Stomach (tissue), 9 donors: ENCODE data around the gene SEPTIN5. TPM values are rescaled to one million over a fixed set of nuclear protein-coding genes. Genes with fewer than 3 reads are reported as not detected.

Experiments
- DNase-seq, 2 donors: peaks; one replicate each; pipeline versions ENCODE4 v3.0.0 to v3.0.0-alpha.2; 2013 to 2019
- H3K27ac ChIP-seq, 5 donors: fragments of 200-600 bp in 4 of 5; sonication (generic) in 4 of 5; one replicate each; pipeline ENCODE4 v1.5.1; 2013 to 2019; ENCODE audit warnings: mild to moderate bottlenecking in 1 of 5, moderate library complexity in 1 of 5
- H3K27me3 ChIP-seq, 3 donors: fragments of 200-600 bp; sonication (generic); one replicate each; pipeline ENCODE4 v1.5.1; 2017 to 2019; ENCODE audit warnings: mixed run types in 1 of 3
- H3K36me3 ChIP-seq, 4 donors: fragments of 200-600 bp; sonication (generic); 1 replicate in 3 of 4; 2 replicates in 1 of 4; pipeline ENCODE4 v1.5.1; 2016 to 2019
- H3K4me1 ChIP-seq, 4 donors: fragments of 200-600 bp; sonication (generic); one replicate each; pipeline ENCODE4 v1.5.1; 2016 to 2019
- H3K4me3 ChIP-seq, 4 donors: fragments of 200-600 bp; sonication (generic) in 3 of 4; one replicate each; pipeline ENCODE4 v1.5.1; 2016 to 2019; ENCODE audit warnings: mild to moderate bottlenecking in 1 of 4
- H3K9me3 ChIP-seq, 4 donors: fragments of 200-600 bp; sonication (generic); one replicate each; pipeline ENCODE4 v1.5.1; 2016 to 2019
- CTCF ChIP-seq, 7 experiments: fragments of 450-650 bp in 4 of 7; fragments of 200-600 bp in 3 of 7; sonication (generic) in 3 of 7; IDR thresholded peaks; one replicate each; pipeline ENCODE4 v1.5.1; 2016 to 2019; ENCODE audit warnings: antibody characterized with exemption in 7 of 7, control low read depth in 2 of 7, mild to moderate bottlenecking in 1 of 7
- EP300 ChIP-seq: sonication (generic); formaldehyde crosslinking; IDR thresholded peaks from one replicate; pipeline ENCODE4 v1.6.1; 2017; ENCODE audit warnings: antibody characterized with exemption
- POLR2A ChIP-seq, 4 donors: fragments of 450-650 bp; IDR thresholded peaks; one replicate each; pipeline ENCODE4 v1.6.1; 2016; ENCODE audit warnings: antibody characterized with exemption in 4 of 4, control low read depth in 2 of 4, mild to moderate bottlenecking in 1 of 4, moderate library complexity in 1 of 4
- POLR2AphosphoS5 ChIP-seq, 3 donors: sonication (generic); formaldehyde crosslinking; IDR thresholded peaks; one replicate each; pipeline ENCODE4 v1.6.1; 2016; ENCODE audit warnings: antibody characterized with exemption in 3 of 3
- WGBS, 5 donors: extraction: QIAGEN DNeasy Blood & Tissue Kit in 3 of 5; methylation state at CpG; one replicate each; pipeline versions ENCODE4 v1.1.5 to v1.1.7; 2013 to 2018; 5-methylcytosine and 5-hydroxymethylcytosine counted together
- intact Hi-C: fragments of 100-400 bp; cut with DNase I; formaldehyde crosslinking; loops from one replicate; pipeline ENCODE4 v1.15.1; 2023; ENCODE audit warnings: low total_unique reads
- polyA plus RNA-seq, 3 donors: library from polyadenylated mRNA; stranded (reverse); fragments of 200-250 nt; gene quantifications; one replicate each; pipeline ENCODE4 v1.2.3, GENCODE V29; 2013
- total RNA-seq, 5 donors: library from RNA; depleted of rRNA; stranded (reverse); fragments of >200 nt; gene quantifications; one replicate each; pipeline versions ENCODE4 v1.1.0 to v1.2.3, GENCODE V29; 2014 to 2016
- donor health status: healthy with polysubstance abuse.
- donor health status: Bipolar disorder and iron deficiency.
- donor health status: healthy.

Gene SEPTIN5
- total and polyA plus RNA-seq, 8 donors, result 1.2 to 38.8 (median 12.5) TPM

- intact Hi-C loops, result no loop called here
- Histone ChIP-seq H3K4me1 (no peaks in the 10 kb centered on the region), H3K27me3 (peaks cover 0 to 35% (median 0%) of the 10 kb centered on the region in 3 donors), H3K9me3 (no peaks in the 10 kb centered on the region), H3K36me3 (no peaks in the 10 kb centered on the region), H3K27ac (no peak overlapping the region), H3K4me3 (no peak overlapping the region)
- no peak for DNase-seq
- TF ChIP-seq EP300 (no peak), POLR2AphosphoS5 (IDR thresholded peaks at IDR 0.05) (no peak), POLR2A (IDR thresholded peaks at IDR 0.05) (no peak), CTCF (IDR thresholded peaks at IDR 0.05) (no peak)
- WGBS, 5 donors, result 86 to 93% (median 92%) methylated on average over 5 to 7 of the region's 7 CpGs
These were observed 26.8 kb downstream of the SEPTIN5 start for GRCh38 chr22:19741053-19741452.

GRCh38 chr22:19742160-19743066, 28.1 kb downstream of the SEPTIN5 start:
- Histone ChIP-seq H3K9me3 (no peaks in the 10 kb centered on the region), H3K27me3 (peaks cover 0 to 26% (median 0%) of the 10 kb centered on the region in 3 donors), H3K27ac (no peak overlapping the region), H3K4me3 (no peak overlapping the region), H3K36me3 (no peaks in the 10 kb centered on the region), H3K4me1 (no peaks in the 10 kb centered on the region)
- 85 to 91% (median 88%) methylated on average over 10 to 21 of the region's 21 CpGs for WGBS, 5 donors
- intact Hi-C loops, result no loop called here
- TF ChIP-seq CTCF (IDR thresholded peaks at IDR 0.05) (no peak), EP300 (no peak), POLR2A (IDR thresholded peaks at IDR 0.05) (no peak), POLR2AphosphoS5 (IDR thresholded peaks at IDR 0.05) (no peak)
- no peak for DNase-seq

- intact Hi-C loops, result no loop called here
- WGBS, 5 donors, result 84 to 94% (median 86%) methylated on average over 4 to 6 of the region's 6 CpGs
- H3K4me1 ChIP-seq, result no peaks in the 10 kb centered on the region
- no peak overlapping the region for H3K27ac ChIP-seq
- no peaks in the 10 kb centered on the region for H3K36me3 ChIP-seq
- no peak for DNase-seq
- peaks cover 0 to 26% (median 0%) of the 10 kb centered on the region in 3 donors for H3K27me3 ChIP-seq
- TF ChIP-seq POLR2AphosphoS5 (IDR thresholded peaks at IDR 0.05) (no peak), EP300 (no peak), CTCF (IDR thresholded peaks at IDR 0.05) (no peak), POLR2A (IDR thresholded peaks at IDR 0.05) (no peak)
- H3K9me3 ChIP-seq, result no peaks in the 10 kb centered on the region
- H3K4me3 ChIP-seq, result no peak overlapping the region
These were observed 28.8 kb downstream of the SEPTIN5 start for GRCh38 chr22:19743081-19743480.

- Histone ChIP-seq H3K27ac (no peak overlapping the region), H3K4me3 (no peak overlapping the region), H3K9me3 (no peaks in the 10 kb centered on the region), H3K27me3 (peaks cover 0 to 21% (median 0%) of the 10 kb centered on the region in 3 donors), H3K4me1 (no peaks in the 10 kb centered on the region), H3K36me3 (no peaks in the 10 kb centered on the region)
- intact Hi-C loops, result no loop called here
- TF ChIP-seq EP300 (no peak), CTCF (IDR thresholded peaks at IDR 0.05) (no peak), POLR2AphosphoS5 (IDR thresholded peaks at IDR 0.05) (no peak), POLR2A (IDR thresholded peaks at IDR 0.05) (no peak)
- WGBS, 5 donors, result 28 to 59% (median 54%) methylated on average over 2 to 4 of the region's 4 CpGs
- no peak for DNase-seq
These were observed 29.3 kb downstream of the SEPTIN5 start for GRCh38 chr22:19743651-19744050.
